Uterus (tissue), 2 donors: ENCODE results near the gene ATP9B.

Experiments used
- POLR2A ChIP-seq, 2 donors: fragments of 450-650 bp; IDR thresholded peaks; one replicate each; pipeline ENCODE4 v1.6.1; 2016; ENCODE audit warnings: antibody characterized with exemption in 2 of 2, mild to moderate bottlenecking in 1 of 2, moderate library complexity in 1 of 2
- TF ChIP-seq, protein P1 (sequence below), 4 experiments: fragments of 200-600 bp in 2 of 4; fragments of 450-650 bp in 2 of 4; sonication (generic) in 2 of 4; IDR thresholded peaks; one replicate each; pipeline ENCODE4 v1.5.1; 2016 to 2019; ENCODE audit warnings: antibody characterized with exemption in 4 of 4, mild to moderate bottlenecking in 2 of 4, moderate library complexity in 1 of 4

DNA sequence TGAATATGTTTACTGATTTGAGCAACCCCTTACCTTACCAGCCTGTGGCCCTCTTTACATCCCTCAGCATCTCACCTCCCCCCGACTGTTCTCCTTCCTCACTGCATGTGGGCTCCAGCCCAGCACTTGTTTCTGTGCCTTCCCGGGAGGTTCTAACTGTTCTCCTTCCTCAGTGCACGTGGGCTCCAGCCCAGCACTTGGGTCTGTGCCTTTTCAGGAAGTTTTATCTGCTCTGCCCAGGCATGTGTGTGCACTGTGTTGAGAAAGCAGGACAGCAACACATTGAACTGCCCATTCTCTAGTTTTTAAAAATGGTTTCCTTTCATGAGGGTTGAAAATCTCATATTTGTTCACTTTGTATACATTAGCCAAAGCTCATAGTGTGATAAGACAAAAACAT, 158.4 kb downstream of the ATP9B start:
- TF ChIP-seq, protein P1, sequence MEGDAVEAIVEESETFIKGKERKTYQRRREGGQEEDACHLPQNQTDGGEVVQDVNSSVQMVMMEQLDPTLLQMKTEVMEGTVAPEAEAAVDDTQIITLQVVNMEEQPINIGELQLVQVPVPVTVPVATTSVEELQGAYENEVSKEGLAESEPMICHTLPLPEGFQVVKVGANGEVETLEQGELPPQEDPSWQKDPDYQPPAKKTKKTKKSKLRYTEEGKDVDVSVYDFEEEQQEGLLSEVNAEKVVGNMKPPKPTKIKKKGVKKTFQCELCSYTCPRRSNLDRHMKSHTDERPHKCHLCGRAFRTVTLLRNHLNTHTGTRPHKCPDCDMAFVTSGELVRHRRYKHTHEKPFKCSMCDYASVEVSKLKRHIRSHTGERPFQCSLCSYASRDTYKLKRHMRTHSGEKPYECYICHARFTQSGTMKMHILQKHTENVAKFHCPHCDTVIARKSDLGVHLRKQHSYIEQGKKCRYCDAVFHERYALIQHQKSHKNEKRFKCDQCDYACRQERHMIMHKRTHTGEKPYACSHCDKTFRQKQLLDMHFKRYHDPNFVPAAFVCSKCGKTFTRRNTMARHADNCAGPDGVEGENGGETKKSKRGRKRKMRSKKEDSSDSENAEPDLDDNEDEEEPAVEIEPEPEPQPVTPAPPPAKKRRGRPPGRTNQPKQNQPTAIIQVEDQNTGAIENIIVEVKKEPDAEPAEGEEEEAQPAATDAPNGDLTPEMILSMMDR (IDR thresholded peaks at IDR 0.05) = no peak
- TF ChIP-seq POLR2A (IDR thresholded peaks at IDR 0.05) = no peak
